Heart right ventricle (tissue), 16 donors: ENCODE data around the gene LHFPL5. TPM values are rescaled to one million over a fixed set of nuclear protein-coding genes. Genes with fewer than 3 reads are reported as not detected.

ENCODE experiments used
- ATAC-seq, 8 donors: fragments of 200-7000 bp; cut with Tn5 transposase; one replicate each; pipeline ENCODE4 v1.9.1; 2020; ENCODE audit warnings: mild to moderate bottlenecking in 8 of 8, moderate library complexity in 8 of 8, moderate number of reproducible peaks in 1 of 8
- DNase-seq, 2 donors: peaks; one replicate each; pipeline ENCODE4 v3.0.0-alpha.2; 2020
- H3K27ac ChIP-seq, 10 donors: fragments of 200-600 bp; sonication (generic) in 2 of 10; one replicate each; pipeline versions ENCODE4 v1.5.0 to v1.8.0; 2020 to 2022; ENCODE audit warnings: mild to moderate bottlenecking in 3 of 10
- H3K27me3 ChIP-seq, 7 donors: fragments of 200-600 bp; one replicate each; pipeline ENCODE4 v1.8.0; 2021 to 2022; ENCODE audit warnings: mild to moderate bottlenecking in 2 of 7
- H3K36me3 ChIP-seq, 9 donors: fragments of 200-600 bp; sonication (generic) in 1 of 9; one replicate each; pipeline versions ENCODE4 v1.5.0 to v1.8.0; 2020 to 2022; ENCODE audit warnings: mild to moderate bottlenecking in 2 of 9
- H3K4me1 ChIP-seq, 9 donors: fragments of 200-600 bp; sonication (generic) in 1 of 9; one replicate each; pipeline versions ENCODE4 v1.5.0 to v1.8.0; 2020 to 2022; ENCODE audit warnings: mild to moderate bottlenecking in 4 of 9
- H3K4me3 ChIP-seq, 10 donors: fragments of 200-600 bp; sonication (generic) in 2 of 10; one replicate each; pipeline versions ENCODE4 v1.5.0 to v1.8.0; 2020 to 2022; ENCODE audit warnings: mild to moderate bottlenecking in 7 of 10, moderate library complexity in 2 of 10
- H3K9me3 ChIP-seq, 11 donors: fragments of 200-600 bp in 10 of 11; sonication (generic) in 2 of 11; one replicate each; pipeline versions ENCODE4 v1.5.0 to v1.8.0; 2013 to 2022; ENCODE audit warnings: mild to moderate bottlenecking in 2 of 11, control low read depth in 1 of 11, moderate library complexity in 1 of 11
- CTCF ChIP-seq, 9 donors: fragments of 200-600 bp; sonication (generic) in 2 of 9; IDR thresholded peaks; one replicate each; pipeline versions ENCODE4 v1.5.0 to v1.8.0; 2021 to 2022; ENCODE audit warnings: antibody characterized with exemption in 9 of 9, mild to moderate bottlenecking in 5 of 9, moderate library complexity in 1 of 9
- WGBS, 2 donors: extraction: QIAGEN DNeasy Blood & Tissue Kit; methylation state at CpG; one replicate each; pipeline ENCODE4 v1.1.7; 2013; ENCODE audit warnings: inconsistent platforms in 1 of 2; 5-methylcytosine and 5-hydroxymethylcytosine counted together
- intact Hi-C, 10 donors: fragments of 100-400 bp; cut with DNase I; formaldehyde crosslinking; loops; one replicate each; pipeline versions ENCODE4 v1.11.1 to v1.14.2; 2022
- polyA plus RNA-seq, 2 donors: library from polyadenylated mRNA; stranded (reverse); fragments of 200-250 nt; gene quantifications; one replicate each; pipeline ENCODE4 v1.2.3, GENCODE V29; 2013
- total RNA-seq, 10 donors: library from RNA; stranded (reverse); fragmentation: NEBNext Ultra II Directional in 3 of 10; extraction: Animal tissue kit (Norgen Biotek cat#: 25700) in 3 of 10; gene quantifications; one replicate each; pipeline versions ENCODE4 v1.2.1 to v1.2.4, GENCODE V29; 2021 to 2023
- donor health status: Arrhythmogenic right ventricular cardiomyopathy.
- donor health status: ischemic (EF 13 %, LVEDD 7.1; RV severe dilation, severe dysfunction).
- donor health status: healthy with polysubstance abuse.
- donor health status: DM: no; HTN: yes; CAD: no.
- donor health status: DM: no; HTN: no; CAD: no.
- donor health status: ischemic (EF 25% LVEDD 6.9; RV normal size, moderate dysfunction).
- donor health status: ischemic (EF 25% LVEDD 5.7; RV mildly dilated, moderate dysfunction).
- donor health status: healthy.
- donor health status: DM: yes; HTN: yes; CAD: no.
- donor health status: Ischemic cardiomyopathy.
- donor health status: ischemic (EF 35%, LVEDD 5.7; RV mildly dilated, moderate dysfunction).
- donor health status: nonischemic (EF 11% LVEDD 7.7; RV severe dilation, severe dysfunction).
- donor health status: DM: yes; HTN: yes; CAD: no.
- donor health status: PGD.
- donor health status: ischemic (EF 29% LVEDD 5.4; RV normal size, mild dysfunction).
- donor health status: nonischemic (EF 23%, LVEDD 6.1; RV moderate dilation, normal function).

LHFPL5 gene
- total and polyA plus RNA-seq, 12 donors = not detected

GRCh38 chr6:35769211-35769610 lies 35.9 kb upstream of the LHFPL5 start:
- no peak for TF ChIP-seq CTCF (IDR thresholded peaks at IDR 0.05)
- intact Hi-C loops = no loop called here
- H3K36me3 ChIP-seq = no peaks in the 10 kb centered on the region
- no peaks in the 10 kb centered on the region for H3K9me3 ChIP-seq
- H3K27ac ChIP-seq = no peak overlapping the region
- ATAC-seq = no peak
- no peak for DNase-seq
- WGBS, 2 donors = 51 to 52% methylated on average over 4 of the region's 4 CpGs
- peaks cover 6 to 46% (median 32%) of the 10 kb centered on the region in 7 donors for H3K27me3 ChIP-seq
- no peak overlapping the region for H3K4me3 ChIP-seq
- peaks cover 0 to 4% (median 0%) of the 10 kb centered on the region in 9 donors for H3K4me1 ChIP-seq

- intact Hi-C loops = no loop called here
- 62 to 68% methylated on average over 5 of the region's 5 CpGs for WGBS, 2 donors
- ATAC-seq (peak in 1 of 8 donors; percentile 34), DNase-seq (no peak)
- H3K27me3 ChIP-seq = peaks cover 3 to 41% (median 30%) of the 10 kb centered on the region in 7 donors
- H3K27ac ChIP-seq = no peak overlapping the region
- no peak for TF ChIP-seq CTCF (IDR thresholded peaks at IDR 0.05)
- H3K9me3 ChIP-seq = no peaks in the 10 kb centered on the region
- H3K4me3 ChIP-seq = no peak overlapping the region
- H3K4me1 ChIP-seq = peaks cover 0 to 4% (median under 1%) of the 10 kb centered on the region in 9 donors
- H3K36me3 ChIP-seq = no peaks in the 10 kb centered on the region
Observed at GRCh38 chr6:35771343-35771627, 33.9 kb upstream of the LHFPL5 start.

- Histone ChIP-seq H3K4me3 (no peak overlapping the region), H3K27ac (no peak overlapping the region), H3K27me3 (peaks cover 7 to 62% (median 41%) of the 10 kb centered on the region in 7 donors), H3K9me3 (no peaks in the 10 kb centered on the region), H3K4me1 (peaks cover 0 to 10% (median 6%) of the 10 kb centered on the region in 9 donors), H3K36me3 (no peaks in the 10 kb centered on the region)
- TF ChIP-seq CTCF (IDR thresholded peaks at IDR 0.05) = no peak
- no peak for ATAC-seq
- DNase-seq = no peak
- 81 to 88% methylated on average over 11 of the region's 11 CpGs for WGBS, 2 donors
- intact Hi-C loops = no loop called here
Observed at GRCh38 chr6:35774116-35774794, 30.9 kb upstream of the LHFPL5 start.

GRCh38 chr6:35775031-35775430 lies 30.1 kb upstream of the LHFPL5 start:
- peaks cover 0 to 10% (median 6%) of the 10 kb centered on the region in 9 donors for H3K4me1 ChIP-seq
- TF ChIP-seq CTCF (IDR thresholded peaks at IDR 0.05) = no peak
- H3K27ac ChIP-seq = no peak overlapping the region
- H3K9me3 ChIP-seq = no peaks in the 10 kb centered on the region
- intact Hi-C loops = no loop called here
- no peak for ATAC-seq
- H3K4me3 ChIP-seq = no peak overlapping the region
- H3K27me3 ChIP-seq = peaks cover 7 to 62% (median 38%) of the 10 kb centered on the region in 7 donors
- no peaks in the 10 kb centered on the region for H3K36me3 ChIP-seq
- no peak for DNase-seq
- 63 to 66% methylated on average over 6 of the region's 6 CpGs for WGBS, 2 donors
